ENCODE measurements around the gene VENTX.

DNA sequence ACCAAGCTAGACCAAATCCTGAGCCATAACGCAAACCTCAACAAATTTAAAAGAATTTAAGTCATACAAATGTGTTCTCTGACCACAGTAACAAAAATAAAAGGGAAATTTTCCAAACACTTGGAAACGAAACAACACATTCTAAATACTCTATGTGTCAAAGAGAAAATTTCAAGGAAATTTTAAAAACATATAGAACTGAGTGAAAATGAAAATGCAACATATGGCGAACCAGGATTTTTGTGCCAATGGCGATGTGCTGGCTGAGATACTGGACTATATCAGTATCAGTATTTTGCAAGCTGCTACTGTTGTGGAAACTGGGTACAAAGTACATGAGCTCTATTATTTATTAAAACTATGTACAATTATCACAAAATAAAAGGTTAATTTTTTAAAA lies 43.5 kb upstream of the VENTX start:
- TF ChIP-seq CTCF (IDR thresholded peaks at IDR 0.05) (no peak), EZH2phosphoT487 (IDR thresholded peaks at IDR 0.05) (no peak), EZH2 (IDR thresholded peaks at IDR 0.05) (no peak)

Data from neural progenitor cell (in vitro differentiated cells).